Adrenal gland (tissue), 12 donors: ENCODE data around the gene PCDH9. TPM values are rescaled to one million over a fixed set of nuclear protein-coding genes. Genes with fewer than 3 reads are reported as not detected.
A peak's percentile ranks its signal among the peaks of the same experiment; 100 is the strongest.

ENCODE experiments used
- DNase-seq, 7 donors: peaks; one replicate each; pipeline ENCODE4 v3.0.0-alpha.2; 2019 to 2020
- H3K27ac ChIP-seq, 5 donors: fragments of 200-600 bp; sonication (generic) in 4 of 5; 1 replicate in 3 of 5; 2 replicates in 2 of 5; pipeline versions ENCODE4 v1.5.1 to v1.8.0; 2016 to 2020; ENCODE audit warnings: mild to moderate bottlenecking in 1 of 5
- H3K27me3 ChIP-seq: fragments of 200-600 bp; 2 replicates; pipeline ENCODE4 v1.8.0; 2021
- H3K36me3 ChIP-seq, 2 donors: fragments of 200-600 bp; replicated peaks in 1 of 2; 1 replicate in 1 of 2; 2 replicates in 1 of 2; pipeline versions ENCODE4 v1.5.1 to v1.8.0; 2018 to 2022
- H3K4me1 ChIP-seq, 2 donors: fragments of 200-600 bp; replicated peaks in 1 of 2; 1 replicate in 1 of 2; 2 replicates in 1 of 2; pipeline versions ENCODE4 v1.5.1 to v1.8.0; 2018 to 2021
- H3K4me3 ChIP-seq, 4 donors: fragments of 200-600 bp; sonication (generic) in 3 of 4; one replicate each; pipeline ENCODE4 v1.5.1; 2016 to 2018
- H3K9me3 ChIP-seq, 3 donors: fragments of 200-600 bp; sonication (generic) in 1 of 3; replicated peaks in 1 of 3; 1 replicate in 2 of 3; 2 replicates in 1 of 3; pipeline versions ENCODE4 v1.5.1 to v1.8.0; 2016 to 2021
- POLR2A ChIP-seq, 2 donors: fragments of 450-650 bp; IDR thresholded peaks; one replicate each; pipeline ENCODE4 v1.6.1; 2017; ENCODE audit warnings: antibody characterized with exemption in 2 of 2, mild to moderate bottlenecking in 2 of 2, moderate library complexity in 1 of 2
- whole genome bisulfite sequencing, 4 donors: extraction: QIAGEN DNeasy Blood & Tissue Kit in 2 of 4; methylation state at CpG; one replicate each; pipeline versions ENCODE4 v1.1.5 to v1.1.7; 2013 to 2017; 5-methylcytosine and 5-hydroxymethylcytosine counted together
- intact Hi-C, 2 donors: fragments of 100-400 bp; cut with DNase I; formaldehyde crosslinking; loops; one replicate each; pipeline versions ENCODE4 v1.14.1 to v1.15.0; 2022 to 2023
- polyA plus RNA-seq, 3 donors: library from polyadenylated mRNA; stranded (reverse); fragments of 200-250 nt in 2 of 3; fragments of 350-450 nt in 1 of 3; fragmentation: Illumina TruSeq in 1 of 3; extraction: RNeasy Lipid Tissue Mini Kit (QIAGEN cat#74804) in 1 of 3; gene quantifications; one replicate each; pipeline ENCODE4 v1.2.3, GENCODE V29; 2013 to 2014
- total RNA-seq, 9 donors: library from RNA; depleted of rRNA in 4 of 9; stranded (reverse); fragments of >200 nt in 4 of 9; fragments of 120-200 nt in 1 of 9; fragmentation: NEBNext Ultra II Directional in 1 of 9; extraction: Animal tissue kit (Norgen Biotek cat#: 25700) in 1 of 9; gene quantifications; one replicate each; pipeline versions ENCODE4 v1.1.0 to v1.2.4, GENCODE V29; 2013 to 2023
- TF ChIP-seq, protein P1 (sequence below), 6 experiments: fragments of 450-650 bp in 4 of 6; fragments of 200-600 bp in 2 of 6; sonication (generic) in 1 of 6; IDR thresholded peaks; 1 replicate in 5 of 6; 2 replicates in 1 of 6; pipeline versions ENCODE4 v1.5.1 to v1.8.0; 2016 to 2021; ENCODE audit warnings: antibody characterized with exemption in 6 of 6, mild to moderate bottlenecking in 2 of 6, moderate library complexity in 1 of 6
- donor health status: healthy with polysubstance abuse.
- donor health status: Bipolar disorder and iron deficiency.
- donor health status: DM: yes; HTN: yes; CAD: no.
- donor health status: DM: no; HTN: no; CAD: no.
- donor health status: DM: no; HTN: no; CAD: no.
- donor health status: DM: yes; HTN: yes; CAD: no.

Gene PCDH9
- total and polyA plus RNA-seq, 12 donors: 0.71 to 10.9 (median 3.6) TPM

GRCh38 chr13:66723576-66723975 lies 506.6 kb downstream of the PCDH9 start:
- H3K27me3 ChIP-seq: no peaks in the 10 kb centered on the region
- intact Hi-C loops: no loop called here
- no peak for DNase-seq
- TF ChIP-seq, protein P1, sequence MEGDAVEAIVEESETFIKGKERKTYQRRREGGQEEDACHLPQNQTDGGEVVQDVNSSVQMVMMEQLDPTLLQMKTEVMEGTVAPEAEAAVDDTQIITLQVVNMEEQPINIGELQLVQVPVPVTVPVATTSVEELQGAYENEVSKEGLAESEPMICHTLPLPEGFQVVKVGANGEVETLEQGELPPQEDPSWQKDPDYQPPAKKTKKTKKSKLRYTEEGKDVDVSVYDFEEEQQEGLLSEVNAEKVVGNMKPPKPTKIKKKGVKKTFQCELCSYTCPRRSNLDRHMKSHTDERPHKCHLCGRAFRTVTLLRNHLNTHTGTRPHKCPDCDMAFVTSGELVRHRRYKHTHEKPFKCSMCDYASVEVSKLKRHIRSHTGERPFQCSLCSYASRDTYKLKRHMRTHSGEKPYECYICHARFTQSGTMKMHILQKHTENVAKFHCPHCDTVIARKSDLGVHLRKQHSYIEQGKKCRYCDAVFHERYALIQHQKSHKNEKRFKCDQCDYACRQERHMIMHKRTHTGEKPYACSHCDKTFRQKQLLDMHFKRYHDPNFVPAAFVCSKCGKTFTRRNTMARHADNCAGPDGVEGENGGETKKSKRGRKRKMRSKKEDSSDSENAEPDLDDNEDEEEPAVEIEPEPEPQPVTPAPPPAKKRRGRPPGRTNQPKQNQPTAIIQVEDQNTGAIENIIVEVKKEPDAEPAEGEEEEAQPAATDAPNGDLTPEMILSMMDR (IDR thresholded peaks at IDR 0.05): no peak
- no peak for TF ChIP-seq POLR2A (IDR thresholded peaks at IDR 0.05)
- H3K4me1 ChIP-seq: no peaks in the 10 kb centered on the region
- no peak overlapping the region for H3K27ac ChIP-seq
- no peaks in the 10 kb centered on the region for H3K36me3 ChIP-seq
- WGBS, 4 donors: 79 to 91% (median 82%) methylated on average over 2 of the region's 2 CpGs
- H3K4me3 ChIP-seq: no peak overlapping the region
- no peaks in the 10 kb centered on the region for H3K9me3 ChIP-seq

DNA sequence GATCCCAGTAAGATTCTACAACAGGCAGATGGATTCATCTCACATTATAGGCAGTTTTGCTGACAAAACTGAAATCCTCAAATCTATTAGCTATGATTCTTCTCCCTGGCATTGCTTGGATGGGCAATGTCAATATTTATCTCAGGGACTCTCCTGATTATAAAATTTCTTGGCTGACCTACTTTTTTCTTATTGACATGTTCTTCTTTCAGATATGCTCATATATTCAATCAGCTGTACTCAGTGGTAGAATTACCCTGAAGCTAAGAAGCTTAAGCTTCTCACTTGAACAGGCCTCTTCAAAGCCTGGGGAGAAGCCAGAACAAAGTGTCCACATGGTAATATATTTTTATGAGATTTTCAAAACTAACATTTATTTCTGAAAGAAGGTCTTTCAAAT lies 513.6 kb downstream of the PCDH9 start:
- DNase-seq: no peak
- intact Hi-C loops: no loop called here
- TF ChIP-seq, protein P1 (IDR thresholded peaks at IDR 0.05): no peak
- no peak for TF ChIP-seq POLR2A (IDR thresholded peaks at IDR 0.05)
- Histone ChIP-seq H3K4me3 (no peak overlapping the region), H3K9me3 (no peaks in the 10 kb centered on the region), H3K27ac (no peak overlapping the region), H3K27me3 (no peaks in the 10 kb centered on the region), H3K4me1 (no peaks in the 10 kb centered on the region), H3K36me3 (no peaks in the 10 kb centered on the region)

DNA sequence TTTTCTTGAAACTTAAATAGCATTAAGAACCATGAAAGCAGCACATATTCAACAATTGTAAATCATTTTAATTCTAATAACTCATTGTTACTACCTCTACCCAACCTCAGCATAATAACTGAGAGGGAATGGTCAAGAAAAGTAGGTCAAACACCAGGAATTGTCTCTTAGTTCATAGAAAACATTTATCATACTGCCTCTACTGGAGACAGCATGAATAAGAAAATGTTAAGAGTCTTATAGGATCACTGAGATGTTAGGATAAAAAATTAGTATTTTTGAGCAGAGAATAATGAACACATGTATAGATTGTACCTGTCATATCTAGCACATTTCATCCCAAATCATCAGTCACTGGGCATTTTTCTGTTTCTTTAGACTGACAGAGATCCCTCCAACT lies 515.3 kb downstream of the PCDH9 start:
- Histone ChIP-seq H3K4me3 (no peak overlapping the region), H3K27ac (no peak overlapping the region), H3K9me3 (no peaks in the 10 kb centered on the region), H3K36me3 (no peaks in the 10 kb centered on the region), H3K4me1 (no peaks in the 10 kb centered on the region), H3K27me3 (no peaks in the 10 kb centered on the region)
- no peak for TF ChIP-seq POLR2A (IDR thresholded peaks at IDR 0.05)
- TF ChIP-seq, protein P1 (IDR thresholded peaks at IDR 0.05): peak in 1 of 6 experiments; percentile 16
- intact Hi-C loops: no loop called here
- no peak for DNase-seq

- no peak overlapping the region for H3K4me3 ChIP-seq
- no peaks in the 10 kb centered on the region for H3K4me1 ChIP-seq
- intact Hi-C loops: no loop called here
- 79 to 91% (median 82%) methylated on average over 2 of the region's 2 CpGs for WGBS, 4 donors
- no peaks in the 10 kb centered on the region for H3K27me3 ChIP-seq
- H3K36me3 ChIP-seq: no peaks in the 10 kb centered on the region
- TF ChIP-seq POLR2A (IDR thresholded peaks at IDR 0.05): no peak
- TF ChIP-seq, protein P1 (IDR thresholded peaks at IDR 0.05): no peak
- H3K27ac ChIP-seq: no peak overlapping the region
- no peaks in the 10 kb centered on the region for H3K9me3 ChIP-seq
- no peak for DNase-seq
Observed at GRCh38 chr13:66704110-66704509, 526.0 kb downstream of the PCDH9 start.
